ENCODE measurements around the gene MSGN1.

The MSGN1 gene

GRCh38 chr2:17847236-17847635 is 31.0 kb downstream of the MSGN1 start:
- no peak for DNase-seq (ENCODE audit: low spot score)

GRCh38 chr2:17849275-17849674 is 33.0 kb downstream of the MSGN1 start:
- DNase-seq (ENCODE audit: low spot score): no peak

DNA sequence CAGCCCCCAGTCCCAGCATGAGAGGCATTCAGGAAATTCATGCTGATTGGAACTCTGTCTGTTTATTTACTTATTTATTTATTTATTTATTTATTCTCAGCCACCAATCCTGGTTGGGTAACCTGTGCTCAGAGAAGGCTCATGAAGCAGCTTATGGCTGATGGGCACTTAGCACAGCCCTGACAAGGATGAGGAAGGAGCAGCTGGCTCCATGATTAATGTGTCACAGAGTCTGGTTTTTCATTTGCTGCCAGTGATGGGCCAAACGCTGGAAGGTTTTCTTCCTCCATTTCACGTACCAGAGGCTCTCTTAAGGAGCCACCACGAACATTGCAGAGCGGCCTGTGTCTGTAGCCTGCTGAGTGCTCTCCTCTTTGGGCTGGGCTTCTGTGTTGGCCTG is 33.9 kb downstream of the MSGN1 start:
- no peak for DNase-seq (ENCODE audit: low spot score)

GRCh38 chr2:17851731-17852585 is 35.7 kb downstream of the MSGN1 start:
- no peak for DNase-seq (ENCODE audit: low spot score)

- DNase-seq (ENCODE audit: low spot score): no peak
These were observed 37.5 kb downstream of the MSGN1 start for GRCh38 chr2:17853799-17854198.

DNA sequence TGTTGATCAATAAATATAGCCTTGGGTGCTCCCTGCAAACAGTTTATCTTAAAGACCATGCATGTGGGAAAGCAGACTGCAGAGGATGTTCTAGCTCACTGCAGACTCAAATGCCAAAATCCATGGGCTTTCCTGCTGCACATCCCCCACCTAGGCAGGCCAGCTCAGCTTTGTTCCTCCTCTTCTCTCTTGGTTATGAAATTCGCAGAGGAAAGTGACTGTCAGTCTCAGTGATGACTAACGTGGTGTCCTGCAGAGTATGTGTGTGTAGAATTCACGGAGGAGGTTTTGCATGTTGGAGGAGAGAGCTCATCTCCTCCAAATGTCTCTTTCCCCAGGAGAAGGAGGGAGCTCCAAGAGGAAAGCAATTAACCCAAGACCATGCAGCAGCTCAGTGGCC is 40.8 kb downstream of the MSGN1 start:
- no peak for DNase-seq (ENCODE audit: low spot score)

GRCh38 chr2:17858064-17858463 is 41.8 kb downstream of the MSGN1 start:
- DNase-seq (ENCODE audit: low spot score): no peak

GRCh38 chr2:17863539-17863938 is 47.3 kb downstream of the MSGN1 start:
- DNase-seq (ENCODE audit: low spot score): no peak

DNA sequence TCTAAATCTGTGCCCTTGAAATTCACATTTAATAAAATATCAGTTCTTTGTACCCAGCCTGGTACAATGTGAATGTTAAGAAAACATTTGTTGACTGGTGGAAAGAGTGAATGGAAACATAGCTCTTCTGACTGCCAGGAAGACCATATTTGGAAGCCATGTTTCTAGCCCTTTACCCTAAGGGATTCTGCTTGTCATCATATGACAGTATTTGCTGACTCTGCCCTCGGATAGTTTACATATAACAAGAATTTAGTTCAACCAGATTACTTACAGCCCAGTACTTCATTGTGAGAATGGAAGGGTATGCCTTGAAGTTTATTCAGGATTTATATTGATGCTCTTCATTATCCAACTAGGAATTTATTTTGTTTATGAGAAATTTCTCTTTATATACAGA is 48.4 kb downstream of the MSGN1 start:
- DNase-seq (ENCODE audit: low spot score): no peak

- no peak for DNase-seq (ENCODE audit: low spot score)
These were observed 50.9 kb downstream of the MSGN1 start for GRCh38 chr2:17867133-17867532.
